Glomerular visceral epithelial cell (primary cell): ENCODE results near the gene EXO1.
A peak's percentile ranks its signal among the peaks of the same experiment; 100 is the strongest.
"Not testable (repeated sequence)": the region's sequence is repeated elsewhere in the genome, so short reads cannot be mapped to it uniquely, and the experiment has no call there.

Experiments used
- DNase-seq: peaks from one replicate; pipeline ENCODE4 v3.0.0-alpha.2; 2016; ENCODE audit errors: extremely low spot score

Gene EXO1

GRCh38 chr1:241847796-241848685 is at the start of gene EXO1:
EXO1 (plus strand) TSS chr1:241848204; CDS start chr1:241850426, 2,222 bp downstream.
- peak; percentile 88 for DNase-seq

DNA sequence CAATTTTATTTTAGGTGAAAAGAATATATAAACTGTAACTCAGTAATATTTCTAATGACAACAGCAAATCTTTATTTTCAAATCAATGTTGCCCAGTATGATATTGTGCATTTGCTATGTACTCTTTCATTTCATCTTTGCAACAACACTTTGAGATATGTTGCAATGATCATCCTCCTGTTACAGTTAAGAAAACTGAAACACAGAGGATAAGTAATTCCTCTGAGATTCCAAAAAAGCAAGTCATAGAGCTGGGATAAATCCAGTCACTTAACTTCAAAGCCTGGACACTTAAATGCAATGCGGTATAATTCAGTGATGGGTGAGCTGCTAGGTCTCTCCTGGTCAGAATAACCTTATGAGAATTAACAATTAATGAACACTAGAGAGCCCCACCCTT is 48.6 kb upstream of the EXO1 start:
- no peak for DNase-seq

GRCh38 chr1:241800640-241801039 is 47.4 kb upstream of the EXO1 start:
- no peak for DNase-seq

DNA sequence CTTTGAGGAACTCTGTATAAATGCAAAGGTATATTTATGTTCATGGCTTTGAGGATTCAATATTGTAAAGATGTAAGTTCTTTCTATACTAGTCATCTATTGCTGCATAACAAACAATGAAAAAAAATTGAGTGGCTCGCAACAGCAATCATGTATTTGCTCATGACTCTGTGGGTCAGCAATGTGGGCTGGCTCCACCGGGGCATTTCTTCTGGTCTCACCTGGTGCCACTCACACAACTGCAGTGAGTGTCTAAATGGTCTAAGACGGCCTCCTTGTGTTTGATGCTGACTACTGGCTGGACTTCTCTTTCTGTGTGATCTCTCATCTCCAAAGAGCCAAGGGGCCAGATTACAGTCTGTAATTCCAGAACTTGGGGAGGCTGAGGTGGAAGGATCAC is 45.1 kb upstream of the EXO1 start:
- no peak for DNase-seq

GRCh38 chr1:241804706-241805105 is 43.3 kb upstream of the EXO1 start:
- not testable (repeated sequence) for DNase-seq

DNA sequence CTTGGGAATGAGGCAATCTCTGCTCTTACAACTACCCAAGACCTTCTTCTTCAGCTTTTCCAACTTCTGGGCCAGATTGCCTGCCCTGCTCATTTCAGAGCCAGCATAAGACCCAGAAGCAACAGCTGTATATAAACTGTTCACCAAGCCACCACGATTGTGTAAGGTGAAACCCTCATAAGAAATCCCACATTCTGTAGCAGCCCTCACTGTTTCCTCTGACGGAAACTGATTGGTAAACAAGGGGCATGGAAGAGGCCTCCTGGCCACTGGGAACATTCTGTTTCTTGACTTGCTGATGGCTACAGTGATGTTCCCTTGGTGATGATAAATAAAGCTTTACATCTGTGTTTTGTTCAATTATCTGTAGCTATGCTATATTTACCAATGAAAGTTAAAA is 39.7 kb upstream of the EXO1 start:
- DNase-seq, result no peak

- DNase-seq, result no peak
Measured at GRCh38 chr1:241810769-241811405, 37.1 kb upstream of the EXO1 start.

DNA sequence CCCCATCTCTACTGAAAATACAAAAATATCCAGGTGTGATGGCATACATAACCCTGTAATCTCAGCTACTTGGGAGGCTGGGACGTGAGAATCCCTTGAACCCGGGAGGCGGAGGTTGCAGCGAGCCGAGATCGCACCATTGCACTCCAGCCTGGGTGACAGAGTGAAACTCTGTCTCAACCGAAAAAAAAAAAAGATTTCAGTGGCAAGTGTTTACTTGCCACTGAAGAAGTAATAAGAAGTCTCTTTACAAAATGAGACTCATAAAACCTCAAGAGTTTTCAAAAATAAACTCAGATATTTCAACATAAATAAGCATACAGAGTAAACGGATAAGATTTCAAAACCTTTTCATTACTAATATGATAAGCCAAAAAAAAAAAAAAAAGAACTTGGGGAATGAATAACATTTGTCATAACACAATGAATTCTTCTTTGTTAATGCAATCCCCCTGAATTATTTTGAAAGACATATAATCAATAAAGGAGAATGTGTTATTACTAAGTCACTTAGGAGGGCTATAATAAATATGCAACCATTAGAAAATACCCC is 34.2 kb upstream of the EXO1 start:
- no peak for DNase-seq

- no peak for DNase-seq
Measured at GRCh38 chr1:241816008-241816407, 32.0 kb upstream of the EXO1 start.

DNA sequence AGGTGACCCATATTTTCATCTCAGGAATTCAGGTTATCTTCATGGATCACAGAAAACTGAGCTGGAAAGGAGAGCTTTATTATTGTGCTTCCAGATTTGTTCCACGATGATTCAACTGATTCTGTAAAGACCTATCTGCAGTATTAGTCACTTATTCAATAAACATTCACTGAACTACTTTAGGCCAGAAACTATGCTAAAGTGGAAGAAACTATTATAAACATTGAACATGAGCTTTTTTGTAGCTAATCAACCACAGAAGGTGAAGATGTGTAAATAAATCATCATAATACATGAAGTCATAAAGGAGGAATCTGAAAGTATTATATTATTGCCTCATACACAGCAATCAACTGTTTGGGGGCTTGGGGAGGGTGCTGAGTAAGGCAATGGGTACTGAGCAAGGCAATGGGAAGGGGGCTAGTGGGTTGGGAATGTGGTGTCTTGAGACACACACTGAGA is 30.6 kb upstream of the EXO1 start:
- DNase-seq, result no peak

- DNase-seq, result no peak
Measured at GRCh38 chr1:241817956-241818612, 29.9 kb upstream of the EXO1 start.

- DNase-seq, result no peak
Measured at GRCh38 chr1:241819340-241819866, 28.6 kb upstream of the EXO1 start.

DNA sequence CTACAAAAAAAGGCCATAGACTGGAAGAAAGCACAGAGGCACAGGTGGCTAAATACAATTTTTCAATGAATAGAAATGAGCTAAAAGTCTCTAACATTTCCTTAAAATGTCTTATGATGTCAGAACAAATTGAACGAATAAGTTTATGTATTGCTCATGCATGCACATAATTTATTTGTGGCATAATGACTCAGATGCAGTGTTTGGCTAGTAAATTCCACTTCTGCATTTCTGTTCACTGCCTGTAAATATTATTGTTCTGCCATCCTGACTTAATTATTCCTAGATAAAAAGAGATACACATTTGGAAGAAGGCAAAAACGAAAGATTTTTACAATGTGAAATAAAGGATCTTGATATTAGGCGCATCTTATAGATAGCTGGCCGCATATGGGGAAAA is 26.6 kb upstream of the EXO1 start:
- DNase-seq, result no peak

DNA sequence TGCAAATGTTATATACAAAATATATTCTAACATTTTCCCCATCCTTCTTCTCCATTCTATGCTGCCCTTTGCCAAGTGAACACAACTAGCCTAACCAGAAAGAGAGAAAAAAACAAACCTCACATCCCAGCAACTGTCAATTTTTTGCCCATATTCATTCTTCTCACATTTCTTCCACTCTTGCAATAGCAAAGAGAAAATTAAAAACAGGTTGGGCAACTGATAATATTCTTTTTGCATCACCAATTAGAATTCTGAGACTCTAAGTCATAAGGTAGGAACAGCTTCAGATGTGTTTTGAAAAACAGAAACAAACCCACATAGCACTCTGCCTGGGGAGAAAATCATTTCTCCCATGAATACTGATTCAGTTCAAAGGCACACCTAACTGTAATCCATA is 25.2 kb upstream of the EXO1 start:
- no peak for DNase-seq

- DNase-seq, result no peak
Measured at GRCh38 chr1:241823925-241824324, 24.1 kb upstream of the EXO1 start.

GRCh38 chr1:241825581-241825980 is 22.4 kb upstream of the EXO1 start:
- no peak for DNase-seq

- DNase-seq, result not testable (repeated sequence)
Measured at GRCh38 chr1:241826613-241827012, 21.4 kb upstream of the EXO1 start.

GRCh38 chr1:241827264-241827663 is 20.7 kb upstream of the EXO1 start:
- DNase-seq, result no peak

DNA sequence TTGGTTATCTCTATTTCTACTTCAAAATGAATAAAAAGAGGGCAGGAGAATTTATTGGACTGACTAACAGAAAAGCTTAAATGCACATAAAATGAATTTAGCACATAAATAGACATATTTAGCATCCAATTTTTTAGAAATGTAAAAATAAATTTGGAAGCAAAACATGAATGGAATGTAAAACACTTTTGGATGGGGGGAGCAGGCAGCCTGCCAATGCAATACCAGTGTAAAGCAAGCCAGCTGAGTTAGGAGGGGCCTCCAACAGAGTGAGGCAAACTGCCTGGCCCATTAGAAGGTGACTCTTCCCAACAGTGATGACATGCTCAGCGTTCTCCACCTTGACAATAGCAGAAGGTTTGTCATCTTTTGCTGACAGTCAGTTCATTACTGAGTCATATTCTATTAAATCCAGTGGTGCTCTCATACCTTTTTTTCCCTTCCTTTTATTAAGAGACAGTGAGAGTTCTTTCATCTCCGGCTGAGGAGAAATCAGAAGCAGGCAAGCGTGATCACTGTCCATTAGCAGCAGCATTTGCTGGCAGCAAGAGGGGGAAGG is 19.5 kb upstream of the EXO1 start:
- no peak for DNase-seq

DNA sequence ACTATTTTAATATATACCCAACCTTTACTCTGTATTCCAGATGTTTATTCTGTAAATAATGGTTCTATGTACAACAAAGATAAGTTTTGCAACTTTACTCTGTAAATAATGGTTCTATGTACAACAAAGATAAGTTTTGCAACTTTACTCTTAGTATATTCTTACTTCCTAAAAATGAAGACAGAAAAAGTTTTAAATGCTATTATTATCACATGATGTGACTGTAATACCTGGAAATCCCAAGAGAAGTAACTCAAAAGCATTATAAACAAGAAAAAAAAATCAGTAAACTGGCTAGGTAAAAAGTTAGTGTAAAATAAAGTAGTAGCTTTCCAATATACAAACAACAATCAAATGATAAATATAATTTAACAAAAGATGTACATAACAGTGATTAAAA is 18.5 kb upstream of the EXO1 start:
- no peak for DNase-seq

- DNase-seq, result peak; percentile 29
Measured at GRCh38 chr1:241834733-241835377, 13.1 kb upstream of the EXO1 start.
